Mucosa of descending colon (tissue), 3 donors: ENCODE measurements around the gene TOGARAM1. TPM values are rescaled to one million over a fixed set of nuclear protein-coding genes. Genes with fewer than 3 reads are reported as not detected.

ENCODE experiments used
- ATAC-seq: fragments of 200-7000 bp; cut with Tn5 transposase; one replicate; pipeline ENCODE4 v1.9.1; 2020; ENCODE audit warnings: mild to moderate bottlenecking, moderate library complexity
- DNase-seq, 3 donors: peaks; one replicate each; pipeline ENCODE4 v3.0.0-alpha.2; 2020
- H3K36me3 ChIP-seq: fragments of 200-600 bp; one replicate; pipeline ENCODE4 v1.8.0; 2021; ENCODE audit warnings: low read depth, mild to moderate bottlenecking
- H3K4me1 ChIP-seq: fragments of 200-600 bp; one replicate; pipeline ENCODE4 v1.8.0; 2021; ENCODE audit warnings: low read depth, mild to moderate bottlenecking
- H3K4me3 ChIP-seq: fragments of 200-600 bp; one replicate; pipeline ENCODE4 v1.8.0; 2021; ENCODE audit warnings: mild to moderate bottlenecking
- H3K9me3 ChIP-seq: fragments of 200-600 bp; one replicate; pipeline ENCODE4 v1.8.0; 2021; ENCODE audit warnings: mild to moderate bottlenecking
- CTCF ChIP-seq: fragments of 200-600 bp; IDR thresholded peaks from one replicate; pipeline ENCODE4 v1.8.0; 2022; ENCODE audit warnings: antibody characterized with exemption, mild to moderate bottlenecking
- intact Hi-C, 2 donors: fragments of 100-400 bp; cut with DNase I in 1 of 2; cut with micrococcal nuclease in 1 of 2; formaldehyde crosslinking; loops; one replicate each; pipeline versions ENCODE4 v1.11.0 to v1.11.1; 2022; cut with DNase I, micrococcal nuclease
- total RNA-seq, 3 donors: library from RNA; stranded (reverse); fragmentation: NEBNext Ultra II Directional in 2 of 3; extraction: Animal tissue kit (Norgen Biotek cat#: 25700) in 2 of 3; gene quantifications; one replicate each; pipeline versions ENCODE4 v1.2.1 to v1.2.4, GENCODE V29; 2021 to 2023
- donor health status: DM: no; HTN: no; CAD: no; lungs with moderate emphysema.
- donor health status: DM: no; HTN: no; CAD: no.
- donor health status: DM: no; HTN: yes; CAD: no.

TOGARAM1 gene
- total RNA-seq, 3 donors from 2014 or later, result 13.2 to 17.0 (median 14.8) TPM

GRCh38 chr14:44945264-44945663 lies 16.7 kb upstream of the TOGARAM1 start:
- Histone ChIP-seq H3K4me3 (no peak overlapping the region), H3K9me3 (peaks cover 3% of the 10 kb centered on the region), H3K36me3 (no peaks in the 10 kb centered on the region), H3K4me1 (no peaks in the 10 kb centered on the region)
- no peak for ATAC-seq
- TF ChIP-seq CTCF, result no peak
- DNase-seq, result no peak
- intact Hi-C loops, result no loop called here

- DNase-seq (no peak), ATAC-seq (peak; percentile 15)
- Histone ChIP-seq H3K36me3 (no peaks in the 10 kb centered on the region), H3K4me3 (no peak overlapping the region), H3K4me1 (no peaks in the 10 kb centered on the region), H3K9me3 (peaks cover 3% of the 10 kb centered on the region)
- intact Hi-C loops, result no loop called here
- TF ChIP-seq CTCF, result no peak
These were observed 10.9 kb upstream of the TOGARAM1 start for GRCh38 chr14:44951051-44951450.

- H3K4me1 ChIP-seq, result no peaks in the 10 kb centered on the region
- H3K4me3 ChIP-seq, result no peak overlapping the region
- ATAC-seq (no peak), DNase-seq (no peak)
- no peak for TF ChIP-seq CTCF
- no peaks in the 10 kb centered on the region for H3K9me3 ChIP-seq
- H3K36me3 ChIP-seq, result peaks cover 4% of the 10 kb centered on the region
- intact Hi-C loops, result no loop called here
These were observed 9.4 kb upstream of the TOGARAM1 start for GRCh38 chr14:44952391-44953110.

- ATAC-seq (no peak), DNase-seq (no peak)
- H3K4me3 ChIP-seq, result no peak overlapping the region
- TF ChIP-seq CTCF, result no peak
- peaks cover 5% of the 10 kb centered on the region for H3K36me3 ChIP-seq
- intact Hi-C loops, result no loop called here
- H3K4me1 ChIP-seq, result peaks cover 15% of the 10 kb centered on the region
- H3K9me3 ChIP-seq, result no peaks in the 10 kb centered on the region
These were observed 7.2 kb upstream of the TOGARAM1 start for GRCh38 chr14:44954750-44955149.

GRCh38 chr14:44955528-44955927 lies 6.5 kb upstream of the TOGARAM1 start:
- Histone ChIP-seq H3K36me3 (peaks cover 5% of the 10 kb centered on the region), H3K4me1 (peaks cover 23% of the 10 kb centered on the region), H3K9me3 (no peaks in the 10 kb centered on the region), H3K4me3 (no peak overlapping the region)
- no peak for TF ChIP-seq CTCF
- no peak for ATAC-seq
- intact Hi-C loops, result no loop called here
- DNase-seq, result no peak

GRCh38 chr14:44956866-44957265 lies 5.1 kb upstream of the TOGARAM1 start:
- intact Hi-C loops, result no loop called here
- H3K4me1 ChIP-seq, result peaks cover 23% of the 10 kb centered on the region
- ATAC-seq, result no peak
- no peaks in the 10 kb centered on the region for H3K9me3 ChIP-seq
- no peak overlapping the region for H3K4me3 ChIP-seq
- no peak for TF ChIP-seq CTCF
- DNase-seq, result no peak
- H3K36me3 ChIP-seq, result peaks cover 5% of the 10 kb centered on the region
